ENCODE results near the gene CARD10.
A peak's percentile ranks its signal among the peaks of the same experiment; 100 is the strongest.
"Not testable (repeated sequence)": the region's sequence is repeated elsewhere in the genome, so short reads cannot be mapped to it uniquely, and the experiment has no call there.

The CARD10 gene

DNA sequence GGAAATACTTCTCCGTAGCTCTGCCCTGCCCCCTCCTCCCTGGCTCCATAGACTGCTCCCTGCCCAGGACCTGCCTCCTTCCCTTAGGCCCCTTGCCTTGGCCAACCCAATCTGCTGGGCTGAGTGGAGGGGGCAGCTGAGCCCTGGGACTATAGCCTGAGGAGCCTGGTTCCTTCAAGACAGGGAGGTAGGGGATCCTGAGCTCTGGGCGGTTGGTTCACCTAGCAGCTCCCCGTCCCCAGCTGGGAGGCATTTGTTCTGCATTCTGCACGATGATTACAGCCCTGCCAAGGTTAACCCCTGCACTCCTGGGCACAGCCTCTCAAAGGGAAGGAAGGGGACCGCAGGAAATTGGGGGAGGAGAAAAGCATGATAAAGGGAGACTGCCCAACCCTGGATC lies 37.5 kb upstream of the CARD10 start:
- no peak for DNase-seq

DNA sequence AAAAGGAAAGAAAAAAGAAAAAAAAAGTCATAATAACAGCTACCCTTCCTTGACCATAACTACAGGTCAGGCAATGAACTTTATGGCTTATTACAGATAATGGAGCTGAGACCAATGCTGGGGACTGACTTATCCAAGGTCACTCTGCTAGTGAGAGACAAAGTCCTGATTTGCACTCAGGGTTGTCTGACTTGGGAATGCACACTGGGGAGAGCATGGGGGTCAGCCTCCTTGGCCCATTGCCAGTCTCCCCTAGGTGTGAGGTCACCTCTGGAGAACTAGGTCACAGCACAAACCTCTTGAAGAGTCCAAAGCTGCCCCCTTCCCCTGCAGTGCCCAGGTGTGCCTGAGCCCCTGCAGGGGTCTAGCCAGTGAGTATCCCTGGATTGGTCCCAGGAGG lies 35.8 kb upstream of the CARD10 start:
- no peak for DNase-seq

DNA sequence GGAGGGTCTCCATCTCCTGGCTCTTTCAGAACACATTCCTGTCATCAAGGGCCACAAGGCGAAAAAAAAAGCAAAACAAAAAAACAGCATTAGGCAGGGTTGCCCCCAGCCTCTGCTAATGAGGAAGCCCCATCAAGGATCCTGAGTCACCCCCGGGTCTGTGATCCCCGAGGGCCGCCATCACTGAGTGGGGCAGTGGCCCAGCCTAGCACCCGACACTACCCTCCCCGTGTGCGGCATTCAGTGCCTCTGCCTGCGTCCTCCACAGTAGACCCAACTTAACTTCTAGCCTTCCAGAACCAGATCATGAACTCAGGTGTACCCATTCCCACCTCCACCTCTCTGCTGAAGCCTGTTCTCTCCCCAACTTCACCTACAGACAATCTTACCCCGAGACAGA lies 34.5 kb upstream of the CARD10 start:
- no peak for DNase-seq

DNA sequence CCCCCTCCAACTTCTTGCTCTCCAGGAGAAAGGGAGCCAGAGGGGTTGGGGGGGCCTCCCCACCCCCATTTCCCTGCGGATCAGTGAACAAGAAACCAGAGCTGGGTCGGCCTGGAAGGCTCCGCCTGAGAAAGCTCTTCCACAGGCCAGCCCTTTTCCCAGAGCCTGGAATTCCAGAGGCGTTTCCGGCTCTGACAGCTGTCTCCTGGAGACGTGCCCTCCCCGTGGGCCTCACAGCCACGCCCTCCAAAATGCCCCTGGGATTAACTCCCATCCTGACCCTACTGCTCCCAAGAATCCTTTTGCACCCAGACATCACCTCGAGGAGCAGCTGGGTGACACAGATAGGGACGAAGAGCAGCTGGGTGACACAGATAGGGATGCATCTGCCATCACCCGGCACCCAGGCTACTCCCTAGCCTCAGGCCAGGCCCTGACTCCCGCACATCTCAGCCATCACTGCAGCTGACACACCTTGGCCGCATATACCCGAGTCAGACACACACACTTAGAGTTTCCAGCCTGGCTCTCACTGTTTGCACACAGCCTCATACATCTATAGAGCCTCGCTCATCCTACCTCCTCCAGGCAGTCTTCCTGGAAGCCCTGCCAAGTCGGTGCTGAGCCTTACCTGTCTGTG lies 33.4 kb upstream of the CARD10 start:
- no peak for DNase-seq

DNA sequence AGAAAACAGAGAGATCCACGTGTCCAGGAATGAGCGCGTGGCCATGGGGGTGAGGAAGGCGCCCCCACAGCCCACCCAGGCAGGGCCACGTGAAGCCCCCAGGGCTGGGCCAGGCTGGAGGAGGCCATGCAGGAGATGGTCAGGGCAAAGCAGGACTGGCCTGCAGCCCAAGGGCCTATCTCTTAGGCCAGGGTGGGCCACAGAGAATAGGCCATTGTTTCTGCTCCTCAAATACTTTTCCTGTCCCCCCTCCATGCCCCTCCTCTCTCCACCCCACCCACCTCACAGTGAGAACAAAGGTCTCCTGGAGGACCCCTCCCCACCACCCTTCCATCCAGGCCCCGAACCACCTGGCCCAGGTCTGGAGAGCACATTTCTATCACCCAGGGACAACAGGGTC lies 32.8 kb upstream of the CARD10 start:
- no peak for DNase-seq

DNA sequence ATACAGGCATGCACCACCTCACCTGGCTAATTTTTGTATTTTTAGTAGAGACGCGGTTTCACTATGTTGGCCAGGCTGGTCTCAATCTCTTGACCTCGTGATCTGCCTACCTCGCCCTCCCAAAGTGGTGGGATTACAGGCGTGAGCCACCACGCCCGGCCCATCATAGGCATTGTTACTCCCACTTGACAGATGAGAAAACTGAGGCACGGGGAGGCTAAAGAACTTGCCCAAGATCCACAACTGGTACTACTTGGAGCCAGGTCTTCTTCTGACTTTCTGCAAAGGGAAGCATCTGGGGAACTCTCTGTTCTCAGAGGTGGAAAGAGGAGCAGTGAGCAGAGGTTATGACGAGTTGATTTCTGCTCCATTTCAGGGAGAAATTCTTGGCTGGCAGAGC lies 31.7 kb upstream of the CARD10 start:
- not testable (repeated sequence) for DNase-seq

DNA sequence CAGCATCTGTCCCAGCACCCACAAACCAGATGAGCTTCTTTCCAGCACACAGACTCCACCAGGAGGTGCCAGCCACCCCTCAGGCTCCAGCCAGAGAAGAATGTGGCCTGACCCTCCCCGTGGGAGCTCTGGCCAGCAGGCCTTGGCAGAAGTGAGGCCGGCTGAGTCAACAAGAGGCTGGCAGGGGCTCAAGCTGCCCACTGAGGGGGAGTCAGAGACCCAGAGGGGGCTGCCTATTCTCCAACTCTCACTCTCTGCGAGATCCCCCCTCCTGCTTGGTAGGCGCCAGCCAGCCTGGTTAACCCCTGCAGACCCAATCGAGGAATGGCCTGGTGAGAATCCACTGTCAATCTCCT lies 30.5 kb upstream of the CARD10 start:
- DNase-seq = no peak

DNA sequence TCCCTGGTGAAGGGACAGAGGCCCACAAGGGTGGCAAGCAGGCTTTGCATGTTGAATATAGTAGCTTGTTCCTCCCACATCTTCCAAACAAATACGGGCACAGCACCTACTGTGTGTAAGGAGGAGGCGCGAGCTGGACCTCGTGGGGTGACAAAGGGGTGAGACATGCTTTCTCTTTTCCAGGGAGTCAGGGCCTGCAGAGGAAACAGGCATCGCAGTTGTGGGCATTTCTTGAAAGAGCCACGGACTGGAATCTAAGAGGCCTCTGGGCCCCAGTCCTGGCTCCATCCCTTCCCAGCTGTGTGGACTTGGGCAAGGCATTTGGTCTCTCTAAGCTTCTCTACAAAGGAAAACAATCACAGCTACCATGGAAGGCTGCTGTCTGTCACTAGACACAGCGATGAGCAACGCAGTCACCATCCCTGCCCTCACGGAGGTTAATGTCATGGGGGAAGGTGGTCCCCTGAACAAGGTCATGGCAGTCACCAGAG lies 28.1 kb upstream of the CARD10 start:
- no peak for DNase-seq

DNA sequence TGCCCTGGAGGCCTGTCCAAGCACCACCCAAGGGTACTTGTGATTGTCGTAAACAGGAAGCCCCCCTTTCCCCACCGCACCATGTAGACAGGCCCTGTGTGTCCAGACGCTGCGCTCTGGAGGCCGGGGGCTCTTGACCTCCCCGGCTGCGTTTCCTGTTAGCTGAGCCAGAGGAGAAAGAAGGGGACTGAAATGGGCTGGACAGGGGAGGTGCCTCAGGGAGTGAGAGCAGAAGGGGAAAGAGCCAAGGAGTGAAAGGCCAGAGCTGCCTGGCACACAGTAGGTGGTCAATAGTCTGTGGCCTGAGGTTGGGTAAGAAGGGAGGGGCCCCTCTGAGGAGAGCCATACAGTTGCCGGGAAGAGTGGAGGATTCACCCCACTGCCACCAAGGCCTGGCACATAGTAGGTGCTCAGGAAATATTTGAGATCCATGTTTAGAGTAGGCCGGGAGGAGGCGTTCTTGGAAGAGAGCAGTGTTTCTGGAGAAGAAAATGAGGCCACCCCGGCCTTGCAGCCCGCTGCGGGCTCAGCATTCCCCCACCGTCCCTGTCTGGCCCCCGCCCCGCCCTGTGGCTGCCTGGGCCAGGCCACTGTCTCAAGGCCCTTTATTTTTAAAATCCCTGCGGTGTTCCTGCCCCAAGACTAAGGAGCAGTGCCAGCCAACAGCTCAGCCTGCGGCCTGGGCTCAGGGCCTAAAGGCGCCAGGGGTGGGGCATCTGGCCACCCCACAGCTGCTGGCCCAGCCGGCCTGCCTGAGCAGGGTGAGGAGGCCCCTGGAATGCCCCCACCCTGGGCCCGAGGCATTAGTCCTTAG lies 27.4 kb upstream of the CARD10 start:
- DNase-seq = no peak

DNA sequence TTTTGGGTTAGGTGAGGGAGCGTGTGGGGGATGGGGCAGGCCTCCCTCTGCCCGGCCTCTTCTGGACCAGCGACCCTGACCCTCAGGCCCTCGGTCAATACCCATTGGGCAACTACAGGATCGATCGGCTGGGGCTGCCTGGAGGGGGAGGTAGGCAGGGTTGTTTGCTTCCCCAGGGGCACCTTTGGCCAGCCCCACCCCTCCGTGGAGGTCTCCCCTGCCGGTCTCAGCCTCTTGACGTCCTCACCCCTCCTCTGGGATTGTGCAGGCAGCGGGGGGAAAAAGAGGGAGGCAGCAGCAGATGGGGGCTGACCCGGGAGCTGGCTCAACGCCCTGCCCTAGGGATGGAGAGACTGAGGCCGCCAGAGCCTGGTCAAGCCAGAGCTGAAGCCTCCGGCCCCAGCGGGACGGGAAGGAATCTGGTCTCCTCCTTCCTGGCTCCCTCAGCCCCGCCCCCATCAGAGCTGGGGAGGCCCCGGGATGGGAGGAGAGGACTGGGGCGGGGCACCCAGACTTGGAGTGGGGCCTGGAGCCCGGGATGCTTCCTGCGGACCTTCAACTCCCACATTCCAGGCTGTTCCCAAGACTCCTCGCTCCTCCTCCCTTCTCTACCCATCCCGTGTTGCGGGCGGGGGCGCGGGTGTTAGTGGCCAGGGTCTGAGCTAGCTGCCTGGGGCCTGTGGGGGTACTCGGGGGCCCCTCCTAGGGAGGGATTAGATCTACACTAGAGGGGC lies 26.7 kb upstream of the CARD10 start:
- no peak for DNase-seq

DNA sequence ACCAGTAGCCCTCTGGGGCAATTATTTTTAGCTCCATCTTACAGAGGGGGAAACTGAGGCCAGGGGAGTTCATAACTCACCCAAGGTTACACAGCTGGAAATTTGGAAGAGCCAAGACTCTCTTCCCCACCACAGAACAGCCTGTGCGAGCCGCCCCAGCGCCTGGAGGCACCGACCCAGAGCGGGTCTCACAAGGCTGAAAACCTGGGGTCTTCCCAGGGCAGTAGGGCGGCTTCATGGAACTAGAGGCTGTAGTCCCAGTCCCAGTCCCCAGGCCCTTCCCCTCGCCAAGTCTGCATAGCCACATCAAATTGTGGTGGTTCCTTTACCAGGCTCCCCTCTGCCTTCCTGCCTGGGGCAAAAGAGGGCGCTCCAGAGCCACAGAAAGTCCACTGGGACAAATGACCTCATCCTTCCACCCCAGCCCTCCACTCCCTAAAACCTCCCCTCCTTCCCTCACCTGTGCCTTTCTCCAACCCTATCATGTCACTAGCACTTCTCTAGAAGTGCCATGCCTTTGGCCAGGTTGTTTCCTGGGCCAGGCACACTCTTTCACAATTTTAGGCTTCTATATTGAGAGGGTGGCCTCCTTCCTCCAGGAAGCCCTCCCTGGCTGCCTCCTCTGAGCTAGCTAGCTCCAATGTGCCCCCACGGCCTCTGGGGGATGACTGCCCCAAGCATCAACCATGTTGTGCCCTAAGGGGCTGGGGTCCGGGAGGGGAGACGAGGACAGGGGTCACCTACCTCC lies 25.9 kb upstream of the CARD10 start:
- DNase-seq = peak; percentile 53

DNA sequence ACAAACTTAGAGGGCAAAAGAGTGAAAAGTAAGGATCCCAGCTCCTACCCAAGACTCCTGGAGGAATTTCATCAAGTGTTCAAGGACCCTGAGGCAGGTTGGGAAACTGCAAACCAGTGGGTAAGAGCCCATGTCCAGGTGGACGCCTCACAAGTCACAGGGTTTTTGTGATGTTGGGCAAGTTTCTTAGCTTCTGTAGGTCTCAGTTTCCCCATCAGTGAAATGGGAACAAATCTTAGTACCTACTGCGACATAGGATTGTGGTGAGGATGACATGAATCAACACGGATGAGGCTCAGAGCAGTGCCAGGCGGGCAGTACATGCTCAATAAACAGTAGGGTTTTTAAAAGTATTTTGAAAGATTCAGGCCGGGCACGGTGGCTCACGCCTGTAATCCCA lies 23.7 kb upstream of the CARD10 start:
- no peak for DNase-seq

DNA sequence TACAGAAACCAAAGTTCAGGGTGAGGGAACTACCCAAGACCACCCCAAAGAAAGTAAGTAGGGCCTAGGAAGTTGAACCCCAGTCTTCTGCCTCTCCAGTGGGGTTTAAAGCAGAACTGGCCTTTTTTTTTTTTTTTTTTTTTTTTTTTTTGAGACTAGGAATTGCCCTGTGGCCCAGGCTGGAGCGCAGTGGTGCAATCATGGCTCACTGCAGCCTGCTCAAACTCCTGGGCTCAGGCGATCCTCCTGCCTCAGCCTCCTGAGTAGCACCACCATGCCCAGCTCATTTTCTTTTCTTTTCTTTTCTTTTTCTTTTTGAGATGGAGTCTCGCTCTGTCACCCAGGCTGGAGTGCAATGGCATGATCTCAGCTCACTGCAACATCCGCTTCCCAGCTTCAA lies 23.2 kb upstream of the CARD10 start:
- DNase-seq = not testable (repeated sequence)

DNA sequence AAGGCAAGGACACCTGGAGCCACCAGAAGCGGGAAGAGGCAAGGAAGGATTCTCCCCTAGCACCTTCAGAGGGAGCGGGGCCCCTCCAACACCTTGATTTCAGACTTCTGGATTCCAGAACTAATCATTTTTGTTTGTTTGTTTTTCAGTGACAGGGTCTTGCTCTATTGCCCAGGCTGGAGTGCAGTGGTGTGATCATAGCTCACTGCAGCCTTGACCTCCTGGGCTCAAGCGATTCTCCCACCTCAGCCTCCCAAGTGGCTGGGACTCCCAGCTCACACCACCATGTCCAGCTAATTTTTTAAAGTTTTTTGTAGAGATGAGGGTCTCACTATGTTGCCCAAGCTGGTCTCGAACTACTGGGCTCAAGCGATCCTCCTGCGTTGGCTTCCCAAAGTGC lies 20.6 kb upstream of the CARD10 start:
- not testable (repeated sequence) for DNase-seq

DNA sequence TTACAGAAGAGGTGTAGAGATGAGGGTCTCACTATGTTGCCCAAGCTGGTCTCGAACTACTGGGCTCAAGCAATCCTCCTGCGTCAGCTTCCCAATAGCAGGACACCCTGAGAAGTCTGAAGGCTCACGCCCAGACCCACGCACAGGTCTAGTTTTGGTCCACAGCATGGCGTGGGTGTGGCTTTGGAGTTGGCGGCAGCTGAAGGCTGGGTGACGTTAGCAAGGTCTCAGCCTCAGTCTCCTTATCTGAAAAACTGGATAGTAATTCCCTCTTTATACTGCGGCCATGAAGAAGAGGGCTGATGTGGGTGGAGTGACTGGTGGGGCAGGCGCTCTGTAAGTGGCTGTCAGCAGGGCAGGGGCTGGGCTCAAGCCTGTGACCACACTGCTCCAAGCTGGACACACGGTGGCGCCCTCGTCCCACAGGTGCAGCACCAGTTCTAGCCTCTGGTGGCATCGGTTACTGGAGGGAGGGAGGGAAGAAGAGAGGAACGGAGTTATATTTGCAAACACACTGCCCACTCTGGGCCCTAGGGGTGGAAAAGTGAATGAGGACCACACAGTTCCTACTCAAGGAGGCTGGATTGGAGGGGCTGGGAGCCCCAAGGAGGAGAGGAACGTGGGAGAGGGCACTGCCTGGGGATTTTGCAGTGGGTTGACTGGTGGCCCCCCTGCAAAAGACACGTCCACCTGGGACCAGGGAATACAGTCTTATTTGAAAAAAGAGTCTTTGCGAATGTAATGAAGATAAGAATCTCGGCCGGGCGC lies 19.6 kb upstream of the CARD10 start:
- DNase-seq = peak; percentile 91

DNA sequence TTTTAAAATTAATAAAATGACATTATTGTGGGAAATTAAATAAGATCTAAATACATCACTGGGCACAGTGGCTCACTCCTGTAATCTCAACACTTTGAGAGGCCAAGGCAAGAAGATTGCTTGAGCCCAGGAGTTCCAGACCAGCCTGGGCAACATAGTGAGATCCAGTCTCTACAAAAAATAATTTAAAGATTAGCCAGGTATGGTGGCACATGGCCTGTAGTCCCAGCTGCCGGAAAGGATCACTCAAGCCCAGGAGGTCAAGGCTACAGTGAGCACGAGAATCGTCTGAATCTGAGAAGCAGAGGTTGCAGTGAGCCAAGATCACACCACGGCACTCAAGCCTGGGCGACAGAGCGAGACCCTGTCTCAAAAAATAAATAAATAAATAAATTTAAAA lies 15.9 kb upstream of the CARD10 start:
- no peak for DNase-seq

DNA sequence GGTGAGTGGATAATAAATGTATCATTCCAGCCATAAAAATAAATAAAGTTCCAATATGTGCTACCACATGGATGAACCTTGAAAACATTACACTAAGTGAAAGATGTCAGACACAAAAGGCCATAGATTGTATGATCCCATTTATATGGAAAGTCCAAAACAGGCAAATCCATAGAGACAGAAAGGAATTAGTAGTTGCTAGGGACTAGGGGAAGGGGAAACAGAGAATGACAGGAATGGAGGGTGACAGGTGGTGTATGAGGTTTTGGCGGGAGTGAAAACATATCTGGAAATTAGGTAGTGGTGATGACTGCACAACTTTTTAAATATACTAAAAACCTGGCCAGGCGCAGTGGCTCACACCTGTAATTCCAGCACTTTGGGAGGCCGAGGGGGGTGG lies 15.2 kb upstream of the CARD10 start:
- DNase-seq = no peak

DNA sequence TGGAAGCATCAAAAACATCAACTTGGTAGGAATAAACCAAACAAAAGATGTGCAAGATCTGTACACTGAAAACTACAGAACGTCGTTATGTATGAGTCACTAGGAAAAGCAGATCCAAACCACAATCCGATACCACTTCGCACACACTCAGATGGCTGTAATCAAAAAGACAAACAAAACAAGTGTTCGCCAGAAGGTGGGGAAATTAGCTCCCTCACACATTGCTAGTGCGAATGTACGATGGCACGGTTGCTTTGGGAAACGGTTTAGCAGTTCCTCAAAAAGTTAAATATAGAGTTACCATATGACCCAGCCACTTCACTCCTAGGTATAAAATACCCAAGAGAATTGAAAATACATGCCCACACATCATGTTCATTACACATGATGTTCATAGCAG lies 14.8 kb upstream of the CARD10 start:
- peak; percentile 20 for DNase-seq

DNA sequence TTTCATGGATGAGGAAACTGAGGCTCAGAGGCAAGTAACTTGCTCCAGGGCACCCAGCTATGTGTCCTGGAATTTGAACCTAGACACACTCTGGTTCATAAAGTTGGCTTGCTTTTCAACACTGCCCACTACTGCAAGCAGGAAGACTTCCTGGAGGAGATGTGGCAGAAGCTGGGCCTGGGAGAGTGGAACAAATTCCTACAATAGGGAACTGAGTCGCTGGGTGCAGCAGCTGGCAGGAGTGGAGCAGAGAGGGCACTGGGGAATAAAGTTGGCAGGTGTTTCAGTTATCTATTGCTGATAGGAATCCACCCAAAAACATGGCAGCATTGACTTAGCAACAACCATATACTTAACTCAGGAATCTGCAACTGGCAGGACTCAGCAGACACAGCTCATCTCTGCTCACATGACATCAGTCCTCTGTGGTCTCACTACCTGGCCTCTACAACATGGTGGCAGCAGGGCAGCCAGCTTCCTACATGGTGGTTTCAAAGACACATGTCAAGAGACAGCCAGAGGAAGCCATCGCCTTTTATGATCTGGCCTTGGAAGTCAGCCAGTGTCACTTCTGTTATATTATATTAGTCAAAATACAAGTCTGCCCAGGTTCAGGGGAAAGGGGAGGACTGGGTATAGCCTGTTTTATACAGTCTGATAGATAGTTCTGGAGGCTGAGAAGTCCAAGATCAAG lies 10.6 kb upstream of the CARD10 start:
- DNase-seq = no peak

DNA sequence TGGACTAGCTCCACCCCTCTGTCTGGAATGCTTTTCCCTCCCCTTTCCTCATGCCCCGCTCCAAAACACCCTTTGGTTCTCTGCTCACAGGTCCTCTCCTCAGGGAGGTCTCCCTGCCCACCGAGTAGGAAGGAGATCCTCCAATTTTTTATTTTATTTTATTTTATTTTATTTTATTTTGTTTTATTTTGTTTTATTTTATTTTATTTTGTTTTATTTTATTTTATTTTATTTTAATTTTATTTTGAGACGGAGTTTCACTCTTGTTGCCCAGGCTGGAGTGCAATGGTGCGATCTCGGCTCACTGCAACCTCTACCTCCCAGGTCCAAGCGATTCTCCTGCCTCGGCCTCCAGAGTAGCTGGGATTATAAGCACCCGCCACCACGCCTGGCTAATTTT lies 8.7 kb upstream of the CARD10 start:
- DNase-seq = not testable (repeated sequence)

DNA sequence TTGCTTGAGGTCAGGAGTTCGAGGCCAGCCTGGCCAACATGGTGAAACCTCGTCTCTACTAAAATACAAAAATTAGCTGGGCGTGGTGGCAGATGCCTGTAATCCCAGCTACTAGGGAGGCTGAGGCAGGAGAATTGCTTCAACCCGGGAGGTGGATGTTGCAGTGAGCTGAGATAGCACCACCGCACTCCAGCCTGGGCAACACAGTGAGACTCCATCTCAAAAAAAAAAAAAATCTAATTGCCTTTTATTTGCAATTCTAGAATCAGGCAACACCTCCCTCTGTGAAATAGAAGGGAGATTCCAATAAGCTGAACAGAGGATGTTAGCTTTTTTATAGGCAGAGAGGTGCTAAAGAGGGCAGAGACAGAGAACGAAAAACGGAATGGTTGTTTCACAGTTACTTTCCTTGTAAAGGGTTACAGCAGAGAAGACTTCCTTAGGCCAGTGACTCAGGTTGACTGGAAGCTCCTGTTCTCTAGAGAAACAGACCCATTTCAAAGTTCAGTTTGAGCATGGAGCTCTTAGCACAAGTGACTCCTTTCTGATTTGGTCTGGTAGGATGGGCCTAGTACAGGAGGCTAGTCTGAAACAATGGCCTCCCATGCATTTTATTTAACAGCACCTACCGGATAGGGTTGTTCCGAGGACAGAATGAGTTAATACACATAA lies 8.0 kb upstream of the CARD10 start:
- not testable (repeated sequence) for DNase-seq
